ENCODE measurements around the gene AUNIP. TPM values are rescaled to one million over a fixed set of nuclear protein-coding genes. Genes with fewer than 3 reads are reported as not detected.

The AUNIP gene
- total RNA-seq, 1 experiment from 2014 or later, result 7.2 TPM

- H4K20me1 ChIP-seq (ENCODE audit: insufficient read depth, low read depth, low read length), result peaks cover 8% of the 10 kb centered on the region; the same call in 1 of the 2 replicates
- no peaks in the 10 kb centered on the region for H3K27me3 ChIP-seq (ENCODE audit: low read length)
- H3K9me2 ChIP-seq (replicated peaks; ENCODE audit: insufficient read depth, low read length), result no peaks in the 10 kb centered on the region
- H2AFZ ChIP-seq (ENCODE audit: low read length), result peak overlapping the region; percentile 33
- no peaks in the 10 kb centered on the region for H3K36me3 ChIP-seq (ENCODE audit: insufficient read depth, low read length)
- no peak overlapping the region for H3K27ac ChIP-seq (ENCODE audit: low read length)
- H3K79me2 ChIP-seq (ENCODE audit: low read length), result no peaks in the 10 kb centered on the region
- no peak overlapping the region for H3K4me3 ChIP-seq (ENCODE audit: low read length)
- peak; percentile 78 for DNase-seq
- H3K9me3 ChIP-seq (ENCODE audit: low read length), result no peaks in the 10 kb centered on the region
- peak overlapping the region; percentile 51 for H3K4me2 ChIP-seq (ENCODE audit: low read depth, low read length, poor library complexity, severe bottlenecking)
- H3K9ac ChIP-seq (ENCODE audit: low read length), result peak overlapping the region; percentile 32
- peaks cover 21% of the 10 kb centered on the region for H3K4me1 ChIP-seq (ENCODE audit: low read length)
These were observed 49.9 kb downstream of the AUNIP start for GRCh38 chr1:25809283-25809926.

- H3K4me1 ChIP-seq (ENCODE audit: low read length), result peaks cover 25% of the 10 kb centered on the region
These were observed 50.6 kb downstream of the AUNIP start for GRCh38 chr1:25808481-25809244.

GRCh38 chr1:25807480-25808390 is 51.5 kb downstream of the AUNIP start:
- no peaks in the 10 kb centered on the region for H3K36me3 ChIP-seq (ENCODE audit: insufficient read depth, low read length)
- no peak overlapping the region for H3K9ac ChIP-seq (ENCODE audit: low read length)
- no peak overlapping the region for H3K4me3 ChIP-seq (ENCODE audit: low read length)
- no peaks in the 10 kb centered on the region for H3K79me2 ChIP-seq (ENCODE audit: low read length)
- no peaks in the 10 kb centered on the region for H3K9me3 ChIP-seq (ENCODE audit: low read length)
- H3K27ac ChIP-seq (ENCODE audit: low read length), result no peak overlapping the region
- no peak overlapping the region for H2AFZ ChIP-seq (ENCODE audit: low read length)
- no peaks in the 10 kb centered on the region for H3K27me3 ChIP-seq (ENCODE audit: low read length)
- peaks cover 33% of the 10 kb centered on the region for H3K4me1 ChIP-seq (ENCODE audit: low read length)
- H3K9me2 ChIP-seq (replicated peaks; ENCODE audit: insufficient read depth, low read length), result no peaks in the 10 kb centered on the region
- no peak for DNase-seq
- H3K4me2 ChIP-seq (ENCODE audit: low read depth, low read length, poor library complexity, severe bottlenecking), result no peak overlapping the region
- 0 out of 2 replicates have a peak, but pooled peaks cover 3% of the 10 kb centered on the region for H4K20me1 ChIP-seq (ENCODE audit: insufficient read depth, low read depth, low read length)

More at GRCh38 chr1:25808481-25809244, 50.6 kb downstream of the AUNIP start:
- Histone ChIP-seq H3K4me3 (ENCODE audit: low read length) (no peak overlapping the region), H3K4me2 (ENCODE audit: low read depth, low read length, poor library complexity, severe bottlenecking) (no peak overlapping the region), H3K9me3 (ENCODE audit: low read length) (no peaks in the 10 kb centered on the region), H3K27ac (ENCODE audit: low read length) (no peak overlapping the region), H4K20me1 (ENCODE audit: insufficient read depth, low read depth, low read length) (peaks cover 8% of the 10 kb centered on the region; the same call in 1 of the 2 replicates), H3K9me2 (replicated peaks; ENCODE audit: insufficient read depth, low read length) (no peaks in the 10 kb centered on the region), H2AFZ (ENCODE audit: low read length) (no peak overlapping the region), H3K79me2 (ENCODE audit: low read length) (no peaks in the 10 kb centered on the region), H3K9ac (ENCODE audit: low read length) (no peak overlapping the region), H3K36me3 (ENCODE audit: insufficient read depth, low read length) (no peaks in the 10 kb centered on the region), H3K27me3 (ENCODE audit: low read length) (no peaks in the 10 kb centered on the region)
- DNase-seq, result no peak

- 0 out of 2 replicates have a peak, but pooled peaks cover 3% of the 10 kb centered on the region for H4K20me1 ChIP-seq (ENCODE audit: insufficient read depth, low read depth, low read length)
- no peak overlapping the region for H2AFZ ChIP-seq (ENCODE audit: low read length)
- H3K4me3 ChIP-seq (ENCODE audit: low read length), result no peak overlapping the region
- no peak for DNase-seq
- no peaks in the 10 kb centered on the region for H3K9me2 ChIP-seq (replicated peaks; ENCODE audit: insufficient read depth, low read length)
- H3K9me3 ChIP-seq (ENCODE audit: low read length), result no peaks in the 10 kb centered on the region
- no peak overlapping the region for H3K27ac ChIP-seq (ENCODE audit: low read length)
- no peak overlapping the region for H3K4me2 ChIP-seq (ENCODE audit: low read depth, low read length, poor library complexity, severe bottlenecking)
- no peaks in the 10 kb centered on the region for H3K27me3 ChIP-seq (ENCODE audit: low read length)
- H3K79me2 ChIP-seq (ENCODE audit: low read length), result no peaks in the 10 kb centered on the region
- no peak overlapping the region for H3K9ac ChIP-seq (ENCODE audit: low read length)
- H3K4me1 ChIP-seq (ENCODE audit: low read length), result peaks cover 36% of the 10 kb centered on the region
- no peaks in the 10 kb centered on the region for H3K36me3 ChIP-seq (ENCODE audit: insufficient read depth, low read length)
These were observed 52.8 kb downstream of the AUNIP start for GRCh38 chr1:25806418-25806817.

- no peak overlapping the region for H3K4me2 ChIP-seq (ENCODE audit: low read depth, low read length, poor library complexity, severe bottlenecking)
- DNase-seq, result no peak
- H3K27ac ChIP-seq (ENCODE audit: low read length), result no peak overlapping the region
- H3K9ac ChIP-seq (ENCODE audit: low read length), result no peak overlapping the region
- H3K9me2 ChIP-seq (replicated peaks; ENCODE audit: insufficient read depth, low read length), result no peaks in the 10 kb centered on the region
- H2AFZ ChIP-seq (ENCODE audit: low read length), result no peak overlapping the region
- no peaks in the 10 kb centered on the region for H3K79me2 ChIP-seq (ENCODE audit: low read length)
- no peaks in the 10 kb centered on the region for H3K9me3 ChIP-seq (ENCODE audit: low read length)
- no peaks in the 10 kb centered on the region for H3K36me3 ChIP-seq (ENCODE audit: insufficient read depth, low read length)
- no peak overlapping the region for H3K4me3 ChIP-seq (ENCODE audit: low read length)
- peaks cover 33% of the 10 kb centered on the region for H3K4me1 ChIP-seq (ENCODE audit: low read length)
- H4K20me1 ChIP-seq (ENCODE audit: insufficient read depth, low read depth, low read length), result no peaks in the 10 kb centered on the region; the same call in 1 of the 2 replicates
- no peaks in the 10 kb centered on the region for H3K27me3 ChIP-seq (ENCODE audit: low read length)
These were observed 53.4 kb downstream of the AUNIP start for GRCh38 chr1:25805863-25806225.

GRCh38 chr1:25804964-25805862 is 54.0 kb downstream of the AUNIP start:
- no peaks in the 10 kb centered on the region for H3K9me2 ChIP-seq (replicated peaks; ENCODE audit: insufficient read depth, low read length)
- DNase-seq, result no peak
- no peak overlapping the region for H3K27ac ChIP-seq (ENCODE audit: low read length)
- no peak overlapping the region for H3K9ac ChIP-seq (ENCODE audit: low read length)
- no peak overlapping the region for H3K4me2 ChIP-seq (ENCODE audit: low read depth, low read length, poor library complexity, severe bottlenecking)
- H2AFZ ChIP-seq (ENCODE audit: low read length), result no peak overlapping the region
- no peaks in the 10 kb centered on the region for H3K9me3 ChIP-seq (ENCODE audit: low read length)
- H3K27me3 ChIP-seq (ENCODE audit: low read length), result no peaks in the 10 kb centered on the region
- H4K20me1 ChIP-seq (ENCODE audit: insufficient read depth, low read depth, low read length), result no peaks in the 10 kb centered on the region; the same call in 1 of the 2 replicates
- H3K79me2 ChIP-seq (ENCODE audit: low read length), result no peaks in the 10 kb centered on the region
- H3K4me3 ChIP-seq (ENCODE audit: low read length), result no peak overlapping the region
- peaks cover 33% of the 10 kb centered on the region for H3K4me1 ChIP-seq (ENCODE audit: low read length)
- no peaks in the 10 kb centered on the region for H3K36me3 ChIP-seq (ENCODE audit: insufficient read depth, low read length)

GRCh38 chr1:25804244-25804963 is 54.9 kb downstream of the AUNIP start:
- H3K27me3 ChIP-seq (ENCODE audit: low read length), result no peaks in the 10 kb centered on the region
- no peaks in the 10 kb centered on the region for H3K9me2 ChIP-seq (replicated peaks; ENCODE audit: insufficient read depth, low read length)
- H3K9me3 ChIP-seq (ENCODE audit: low read length), result no peaks in the 10 kb centered on the region
- no peak overlapping the region for H3K27ac ChIP-seq (ENCODE audit: low read length)
- H4K20me1 ChIP-seq (ENCODE audit: insufficient read depth, low read depth, low read length), result no peaks in the 10 kb centered on the region; the same call in 1 of the 2 replicates
- H2AFZ ChIP-seq (ENCODE audit: low read length), result no peak overlapping the region
- H3K36me3 ChIP-seq (ENCODE audit: insufficient read depth, low read length), result no peaks in the 10 kb centered on the region
- no peak overlapping the region for H3K9ac ChIP-seq (ENCODE audit: low read length)
- H3K4me2 ChIP-seq (ENCODE audit: low read depth, low read length, poor library complexity, severe bottlenecking), result no peak overlapping the region
- no peak overlapping the region for H3K4me3 ChIP-seq (ENCODE audit: low read length)
- H3K79me2 ChIP-seq (ENCODE audit: low read length), result no peaks in the 10 kb centered on the region
- no peak for DNase-seq
- peaks cover 25% of the 10 kb centered on the region for H3K4me1 ChIP-seq (ENCODE audit: low read length)
